WTC11 (cell line): ENCODE results near the gene GALNT9. TPM values are rescaled to one million over a fixed set of nuclear protein-coding genes. Genes with fewer than 3 reads are reported as not detected.

Experiments
- ATAC-seq: fragments of 200-7000 bp; cut with Tn5 transposase; 2 replicates; pipeline ENCODE4 v1.10.0; 2021; ENCODE audit warnings: mild to moderate bottlenecking, moderate library complexity
- CTCF ChIA-PET: fragments of 300-600 bp; sonication (Branson Sonifier 250); formaldehyde crosslinking; loops from one replicate; lab custom pipeline; 2021; ENCODE audit warnings: antibody characterized with exemption; lab: Charles Lee
- POLR2A ChIA-PET: fragments of 350-600 bp; sonication (Branson Sonifier 250); formaldehyde crosslinking; loops from one replicate; lab custom pipeline; 2021; ENCODE audit warnings: antibody characterized with exemption; lab: Charles Lee
- DNase-seq: peaks from one replicate; pipeline ENCODE4 v3.0.0; 2021; ENCODE audit warnings: low spot score
- H3K27ac Mint-ChIP-seq: 2 replicates; pipeline ENCODE4 v1.8.0; 2021; ENCODE audit warnings: mixed read lengths
- H3K27me3 Mint-ChIP-seq: 2 replicates; pipeline ENCODE4 v1.8.0; 2021; ENCODE audit warnings: low read depth, mild to moderate bottlenecking, moderate library complexity, mixed read lengths
- H3K36me3 Mint-ChIP-seq: 2 replicates; pipeline ENCODE4 v1.8.0; 2021; ENCODE audit warnings: mixed read lengths
- H3K4me1 Mint-ChIP-seq: 2 replicates; pipeline ENCODE4 v1.8.0; 2022; ENCODE audit warnings: mixed read lengths
- H3K4me3 Mint-ChIP-seq: 2 replicates; pipeline ENCODE4 v1.8.0; 2021; ENCODE audit warnings: mild to moderate bottlenecking, moderate library complexity, mixed read lengths
- H3K9me3 Mint-ChIP-seq: 2 replicates; pipeline ENCODE4 v1.8.0; 2021; ENCODE audit warnings: mixed read lengths
- ETV6 ChIP-seq: sonication (generic); formaldehyde crosslinking; IDR thresholded peaks from 2 replicates; pipeline ENCODE4 v1.8.1; 2022; ENCODE audit warnings: mild to moderate bottlenecking, missing genetic modification reagents
- HMGA2 ChIP-seq: fragments of 250-450 bp; sonication (Bioruptor Pico); IDR thresholded peaks from 2 replicates; pipeline ENCODE4 v1.4.0; 2021; ENCODE audit warnings: mild to moderate bottlenecking, moderate library complexity
- IRF2 ChIP-seq: sonication (generic); formaldehyde crosslinking; IDR thresholded peaks from 2 replicates; pipeline ENCODE4 v1.8.0; 2022; ENCODE audit warnings: low read depth, missing genetic modification reagents, borderline replicate concordance
- JAZF1 ChIP-seq: fragments of 250-450 bp; sonication (Bioruptor Pico); IDR thresholded peaks from 2 replicates; pipeline ENCODE4 v1.9.0; 2021; ENCODE audit warnings: moderate library complexity, mild to moderate bottlenecking, inconsistent platforms
- KAT7 ChIP-seq: sonication (generic); formaldehyde crosslinking; IDR thresholded peaks from 2 replicates; pipeline ENCODE4 v1.8.1; 2023; ENCODE audit warnings: missing genetic modification reagents, mild to moderate bottlenecking, borderline replicate concordance
- SMAD3 ChIP-seq: sonication (generic); formaldehyde crosslinking; IDR thresholded peaks from 2 replicates; pipeline ENCODE4 v1.8.0; 2022; ENCODE audit warnings: missing genetic modification reagents, mild to moderate bottlenecking, borderline replicate concordance
- SOX15 ChIP-seq: fragments of 250-450 bp; sonication (Bioruptor Pico); IDR thresholded peaks from 2 replicates; pipeline ENCODE4 v1.9.0; 2021; ENCODE audit warnings: mild to moderate bottlenecking
- TEAD4 ChIP-seq: sonication (generic); formaldehyde crosslinking; IDR thresholded peaks from 2 replicates; pipeline ENCODE4 v1.8.0; 2022; ENCODE audit warnings: mild to moderate bottlenecking, missing genetic modification reagents
- ZNF121 ChIP-seq: sonication (generic); formaldehyde crosslinking; IDR thresholded peaks from 2 replicates; pipeline ENCODE4 v1.8.0; 2023; ENCODE audit warnings: missing genetic modification reagents
- ZNF396 ChIP-seq: fragments of 250-450 bp; sonication (Bioruptor Pico); IDR thresholded peaks from 2 replicates; pipeline ENCODE4 v1.8.0; 2021; ENCODE audit warnings: mild to moderate bottlenecking, moderate library complexity, borderline replicate concordance
- total RNA-seq: library from RNA; stranded (reverse); gene quantifications from 3 replicates; pipeline ENCODE4 v1.2.3, GENCODE V29; 2021
- TF ChIP-seq, protein P1 (sequence below): fragments of 250-450 bp; sonication (Bioruptor Pico); IDR thresholded peaks from 2 replicates; pipeline ENCODE4 v1.9.0; 2021; ENCODE audit warnings: mild to moderate bottlenecking, borderline replicate concordance
- TF ChIP-seq, protein P2 (sequence below): sonication (generic); formaldehyde crosslinking; IDR thresholded peaks from 2 replicates; pipeline ENCODE4 v1.8.1; 2023; ENCODE audit warnings: mild to moderate bottlenecking, missing genetic modification reagents, borderline replicate concordance
- TF ChIP-seq, protein P3 (sequence below): sonication (generic); formaldehyde crosslinking; IDR thresholded peaks from 2 replicates; pipeline ENCODE4 v1.8.0; 2023; ENCODE audit warnings: mild to moderate bottlenecking, missing genetic modification reagents
- TF ChIP-seq, protein P4 (sequence below): sonication (generic); formaldehyde crosslinking; IDR thresholded peaks from 2 replicates; pipeline ENCODE4 v1.8.1; 2023; ENCODE audit warnings: mild to moderate bottlenecking, missing genetic modification reagents
- TF ChIP-seq, protein P5 (sequence below): sonication (generic); formaldehyde crosslinking; IDR thresholded peaks from 2 replicates; pipeline ENCODE4 v1.8.1; 2023; ENCODE audit warnings: mild to moderate bottlenecking, missing genetic modification reagents, moderate library complexity
- TF ChIP-seq, protein P6 (sequence below): fragments of 250-450 bp; sonication (Bioruptor Pico); conservative IDR thresholded peaks from 2 replicates; pipeline ENCODE4 v1.9.0; 2021; ENCODE audit warnings: mild to moderate bottlenecking
- TF ChIP-seq, protein P7 (sequence below): fragments of 250-450 bp; sonication (Bioruptor Pico); IDR thresholded peaks from 2 replicates; pipeline ENCODE4 v1.9.0; 2021; ENCODE audit warnings: moderate library complexity, mild to moderate bottlenecking, inconsistent platforms, borderline replicate concordance

Gene GALNT9
- total RNA-seq, 1 experiment from 2014 or later: 0.90 TPM

DNA sequence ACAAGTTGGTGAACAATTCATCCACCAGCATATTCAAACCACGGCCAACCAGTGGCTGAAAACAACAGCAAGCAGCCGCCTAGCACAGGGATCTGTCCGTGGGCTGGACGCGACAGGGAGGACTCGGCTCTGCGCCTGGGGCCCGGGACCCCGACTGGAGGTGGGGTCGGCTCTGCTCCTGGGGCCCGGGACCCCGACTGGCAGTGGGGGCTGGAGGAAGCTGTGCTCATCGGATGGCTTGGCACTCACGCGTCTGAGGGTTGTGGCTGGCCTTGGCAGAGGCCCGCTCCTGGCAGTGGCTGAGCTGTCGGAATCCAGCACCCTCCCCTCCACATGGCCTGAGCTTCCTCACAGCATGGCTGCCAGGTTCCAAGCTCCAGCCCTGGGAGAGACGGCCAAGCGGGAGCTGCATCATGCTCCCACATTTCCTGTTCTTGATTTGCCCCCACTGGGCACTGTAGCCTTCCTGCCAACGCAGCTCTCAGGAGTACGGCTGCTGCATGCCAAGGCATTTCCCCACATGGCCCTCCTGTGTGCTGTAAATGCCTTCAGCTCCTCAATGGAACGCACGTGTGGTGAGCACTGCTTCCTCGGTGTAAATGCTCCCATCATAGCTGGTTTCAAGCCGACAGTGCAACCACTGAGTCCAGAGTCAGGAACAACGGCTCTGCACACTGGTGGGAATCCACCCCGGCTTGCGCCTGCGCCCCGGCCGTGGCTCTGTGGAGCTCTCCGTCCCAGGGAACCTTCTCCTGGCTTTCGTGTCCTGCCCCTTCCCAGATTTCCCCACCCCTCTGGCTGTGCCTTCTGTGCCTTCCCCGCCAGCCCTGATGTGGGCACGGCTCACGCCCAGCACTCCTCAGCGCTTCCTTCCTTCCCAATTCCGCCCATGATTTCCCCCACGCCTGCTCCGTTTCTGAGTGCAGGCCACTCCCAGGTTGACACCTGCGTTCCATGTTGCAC, 7.3 kb upstream of the GALNT9 start:
- no peak for ATAC-seq
- Mint-ChIP-seq H3K4me1 (no peaks in the 10 kb centered on the region), H3K27me3 (peaks cover 71% of the 10 kb centered on the region), H3K4me3 (no peak overlapping the region)
- DNase-seq: no peak
- CTCF ChIA-PET: interaction anchor here (2.0 kb wide), 1 partner anchor 77 kb away, joined by 6 read pairs; no protein-coding TSS in a partner anchor
- TF ChIP-seq ETV6 (CRISPR knock-in tag): no peak
- TF ChIP-seq, protein P1, sequence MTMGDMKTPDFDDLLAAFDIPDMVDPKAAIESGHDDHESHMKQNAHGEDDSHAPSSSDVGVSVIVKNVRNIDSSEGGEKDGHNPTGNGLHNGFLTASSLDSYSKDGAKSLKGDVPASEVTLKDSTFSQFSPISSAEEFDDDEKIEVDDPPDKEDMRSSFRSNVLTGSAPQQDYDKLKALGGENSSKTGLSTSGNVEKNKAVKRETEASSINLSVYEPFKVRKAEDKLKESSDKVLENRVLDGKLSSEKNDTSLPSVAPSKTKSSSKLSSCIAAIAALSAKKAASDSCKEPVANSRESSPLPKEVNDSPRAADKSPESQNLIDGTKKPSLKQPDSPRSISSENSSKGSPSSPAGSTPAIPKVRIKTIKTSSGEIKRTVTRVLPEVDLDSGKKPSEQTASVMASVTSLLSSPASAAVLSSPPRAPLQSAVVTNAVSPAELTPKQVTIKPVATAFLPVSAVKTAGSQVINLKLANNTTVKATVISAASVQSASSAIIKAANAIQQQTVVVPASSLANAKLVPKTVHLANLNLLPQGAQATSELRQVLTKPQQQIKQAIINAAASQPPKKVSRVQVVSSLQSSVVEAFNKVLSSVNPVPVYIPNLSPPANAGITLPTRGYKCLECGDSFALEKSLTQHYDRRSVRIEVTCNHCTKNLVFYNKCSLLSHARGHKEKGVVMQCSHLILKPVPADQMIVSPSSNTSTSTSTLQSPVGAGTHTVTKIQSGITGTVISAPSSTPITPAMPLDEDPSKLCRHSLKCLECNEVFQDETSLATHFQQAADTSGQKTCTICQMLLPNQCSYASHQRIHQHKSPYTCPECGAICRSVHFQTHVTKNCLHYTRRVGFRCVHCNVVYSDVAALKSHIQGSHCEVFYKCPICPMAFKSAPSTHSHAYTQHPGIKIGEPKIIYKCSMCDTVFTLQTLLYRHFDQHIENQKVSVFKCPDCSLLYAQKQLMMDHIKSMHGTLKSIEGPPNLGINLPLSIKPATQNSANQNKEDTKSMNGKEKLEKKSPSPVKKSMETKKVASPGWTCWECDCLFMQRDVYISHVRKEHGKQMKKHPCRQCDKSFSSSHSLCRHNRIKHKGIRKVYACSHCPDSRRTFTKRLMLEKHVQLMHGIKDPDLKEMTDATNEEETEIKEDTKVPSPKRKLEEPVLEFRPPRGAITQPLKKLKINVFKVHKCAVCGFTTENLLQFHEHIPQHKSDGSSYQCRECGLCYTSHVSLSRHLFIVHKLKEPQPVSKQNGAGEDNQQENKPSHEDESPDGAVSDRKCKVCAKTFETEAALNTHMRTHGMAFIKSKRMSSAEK (CRISPR knock-in tag): no peak
- TF ChIP-seq, protein P2, sequence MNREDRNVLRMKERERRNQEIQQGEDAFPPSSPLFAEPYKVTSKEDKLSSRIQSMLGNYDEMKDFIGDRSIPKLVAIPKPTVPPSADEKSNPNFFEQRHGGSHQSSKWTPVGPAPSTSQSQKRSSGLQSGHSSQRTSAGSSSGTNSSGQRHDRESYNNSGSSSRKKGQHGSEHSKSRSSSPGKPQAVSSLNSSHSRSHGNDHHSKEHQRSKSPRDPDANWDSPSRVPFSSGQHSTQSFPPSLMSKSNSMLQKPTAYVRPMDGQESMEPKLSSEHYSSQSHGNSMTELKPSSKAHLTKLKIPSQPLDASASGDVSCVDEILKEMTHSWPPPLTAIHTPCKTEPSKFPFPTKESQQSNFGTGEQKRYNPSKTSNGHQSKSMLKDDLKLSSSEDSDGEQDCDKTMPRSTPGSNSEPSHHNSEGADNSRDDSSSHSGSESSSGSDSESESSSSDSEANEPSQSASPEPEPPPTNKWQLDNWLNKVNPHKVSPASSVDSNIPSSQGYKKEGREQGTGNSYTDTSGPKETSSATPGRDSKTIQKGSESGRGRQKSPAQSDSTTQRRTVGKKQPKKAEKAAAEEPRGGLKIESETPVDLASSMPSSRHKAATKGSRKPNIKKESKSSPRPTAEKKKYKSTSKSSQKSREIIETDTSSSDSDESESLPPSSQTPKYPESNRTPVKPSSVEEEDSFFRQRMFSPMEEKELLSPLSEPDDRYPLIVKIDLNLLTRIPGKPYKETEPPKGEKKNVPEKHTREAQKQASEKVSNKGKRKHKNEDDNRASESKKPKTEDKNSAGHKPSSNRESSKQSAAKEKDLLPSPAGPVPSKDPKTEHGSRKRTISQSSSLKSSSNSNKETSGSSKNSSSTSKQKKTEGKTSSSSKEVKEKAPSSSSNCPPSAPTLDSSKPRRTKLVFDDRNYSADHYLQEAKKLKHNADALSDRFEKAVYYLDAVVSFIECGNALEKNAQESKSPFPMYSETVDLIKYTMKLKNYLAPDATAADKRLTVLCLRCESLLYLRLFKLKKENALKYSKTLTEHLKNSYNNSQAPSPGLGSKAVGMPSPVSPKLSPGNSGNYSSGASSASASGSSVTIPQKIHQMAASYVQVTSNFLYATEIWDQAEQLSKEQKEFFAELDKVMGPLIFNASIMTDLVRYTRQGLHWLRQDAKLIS: no peak
- TF ChIP-seq SOX15 (CRISPR knock-in tag): no peak
- TF ChIP-seq, protein P3, sequence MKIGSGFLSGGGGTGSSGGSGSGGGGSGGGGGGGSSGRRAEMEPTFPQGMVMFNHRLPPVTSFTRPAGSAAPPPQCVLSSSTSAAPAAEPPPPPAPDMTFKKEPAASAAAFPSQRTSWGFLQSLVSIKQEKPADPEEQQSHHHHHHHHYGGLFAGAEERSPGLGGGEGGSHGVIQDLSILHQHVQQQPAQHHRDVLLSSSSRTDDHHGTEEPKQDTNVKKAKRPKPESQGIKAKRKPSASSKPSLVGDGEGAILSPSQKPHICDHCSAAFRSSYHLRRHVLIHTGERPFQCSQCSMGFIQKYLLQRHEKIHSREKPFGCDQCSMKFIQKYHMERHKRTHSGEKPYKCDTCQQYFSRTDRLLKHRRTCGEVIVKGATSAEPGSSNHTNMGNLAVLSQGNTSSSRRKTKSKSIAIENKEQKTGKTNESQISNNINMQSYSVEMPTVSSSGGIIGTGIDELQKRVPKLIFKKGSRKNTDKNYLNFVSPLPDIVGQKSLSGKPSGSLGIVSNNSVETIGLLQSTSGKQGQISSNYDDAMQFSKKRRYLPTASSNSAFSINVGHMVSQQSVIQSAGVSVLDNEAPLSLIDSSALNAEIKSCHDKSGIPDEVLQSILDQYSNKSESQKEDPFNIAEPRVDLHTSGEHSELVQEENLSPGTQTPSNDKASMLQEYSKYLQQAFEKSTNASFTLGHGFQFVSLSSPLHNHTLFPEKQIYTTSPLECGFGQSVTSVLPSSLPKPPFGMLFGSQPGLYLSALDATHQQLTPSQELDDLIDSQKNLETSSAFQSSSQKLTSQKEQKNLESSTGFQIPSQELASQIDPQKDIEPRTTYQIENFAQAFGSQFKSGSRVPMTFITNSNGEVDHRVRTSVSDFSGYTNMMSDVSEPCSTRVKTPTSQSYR (CRISPR knock-in tag): no peak
- TF ChIP-seq ZNF396: no peak
- TF ChIP-seq JAZF1 (CRISPR knock-in tag): no peak
- TF ChIP-seq, protein P4, sequence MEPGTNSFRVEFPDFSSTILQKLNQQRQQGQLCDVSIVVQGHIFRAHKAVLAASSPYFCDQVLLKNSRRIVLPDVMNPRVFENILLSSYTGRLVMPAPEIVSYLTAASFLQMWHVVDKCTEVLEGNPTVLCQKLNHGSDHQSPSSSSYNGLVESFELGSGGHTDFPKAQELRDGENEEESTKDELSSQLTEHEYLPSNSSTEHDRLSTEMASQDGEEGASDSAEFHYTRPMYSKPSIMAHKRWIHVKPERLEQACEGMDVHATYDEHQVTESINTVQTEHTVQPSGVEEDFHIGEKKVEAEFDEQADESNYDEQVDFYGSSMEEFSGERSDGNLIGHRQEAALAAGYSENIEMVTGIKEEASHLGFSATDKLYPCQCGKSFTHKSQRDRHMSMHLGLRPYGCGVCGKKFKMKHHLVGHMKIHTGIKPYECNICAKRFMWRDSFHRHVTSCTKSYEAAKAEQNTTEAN (CRISPR knock-in tag): no peak
- TF ChIP-seq ZNF121 (CRISPR knock-in tag): no peak
- TF ChIP-seq, protein P5, sequence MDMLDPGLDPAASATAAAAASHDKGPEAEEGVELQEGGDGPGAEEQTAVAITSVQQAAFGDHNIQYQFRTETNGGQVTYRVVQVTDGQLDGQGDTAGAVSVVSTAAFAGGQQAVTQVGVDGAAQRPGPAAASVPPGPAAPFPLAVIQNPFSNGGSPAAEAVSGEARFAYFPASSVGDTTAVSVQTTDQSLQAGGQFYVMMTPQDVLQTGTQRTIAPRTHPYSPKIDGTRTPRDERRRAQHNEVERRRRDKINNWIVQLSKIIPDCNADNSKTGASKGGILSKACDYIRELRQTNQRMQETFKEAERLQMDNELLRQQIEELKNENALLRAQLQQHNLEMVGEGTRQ (CRISPR knock-in tag): no peak
- TF ChIP-seq, protein P6, sequence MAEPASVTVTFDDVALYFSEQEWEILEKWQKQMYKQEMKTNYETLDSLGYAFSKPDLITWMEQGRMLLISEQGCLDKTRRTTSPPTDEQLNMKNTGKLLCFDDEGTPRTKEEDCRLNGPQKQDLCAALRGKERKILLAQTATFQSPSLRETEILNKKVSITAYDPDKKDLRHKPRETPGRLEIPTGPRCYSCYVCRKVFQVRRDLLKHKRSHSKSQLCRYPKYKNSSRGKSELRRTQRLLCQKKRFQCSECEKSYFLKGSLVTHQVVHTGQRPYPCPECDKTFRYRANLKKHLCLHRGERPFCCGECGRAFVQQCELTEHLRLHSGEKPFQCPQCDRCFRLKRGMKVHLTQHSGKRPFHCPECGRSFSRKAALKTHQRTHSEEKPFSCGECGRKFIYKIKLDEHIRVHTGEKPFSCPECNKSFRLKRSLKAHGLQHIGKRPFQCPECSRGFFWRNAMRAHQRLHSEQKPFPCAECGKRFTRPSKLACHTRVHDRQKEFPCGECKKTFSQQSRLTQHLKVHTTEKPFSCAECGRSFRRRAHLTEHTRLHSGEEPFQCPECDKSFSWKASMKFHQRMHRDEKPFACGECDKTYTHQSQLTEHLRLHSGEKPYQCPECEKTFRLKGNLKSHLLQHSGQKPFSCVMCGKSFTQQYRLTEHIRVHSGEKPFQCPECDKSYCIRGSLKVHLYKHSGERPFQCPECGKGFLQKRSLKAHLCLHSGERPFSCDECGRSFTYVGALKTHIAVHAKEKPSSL (CRISPR knock-in tag): no peak
- TF ChIP-seq SMAD3 (CRISPR knock-in tag): no peak
- TF ChIP-seq, protein P7, sequence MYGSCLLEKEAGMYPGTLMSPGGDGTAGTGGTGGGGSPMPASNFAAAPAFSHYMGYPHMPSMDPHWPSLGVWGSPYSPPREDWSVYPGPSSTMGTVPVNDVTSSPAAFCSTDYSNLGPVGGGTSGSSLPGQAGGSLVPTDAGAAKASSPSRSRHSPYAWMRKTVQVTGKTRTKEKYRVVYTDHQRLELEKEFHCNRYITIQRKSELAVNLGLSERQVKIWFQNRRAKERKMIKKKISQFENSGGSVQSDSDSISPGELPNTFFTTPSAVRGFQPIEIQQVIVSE (CRISPR knock-in tag): no peak
- no peak for TF ChIP-seq HMGA2 (CRISPR knock-in tag)
- no peak for TF ChIP-seq KAT7 (CRISPR knock-in tag)
- no peak for TF ChIP-seq IRF2 (CRISPR knock-in tag)
- TF ChIP-seq TEAD4 (CRISPR knock-in tag): no peak
- TF ChIP-seq, all 79 proteins: peak for 0
- H3K27ac Mint-ChIP-seq: no peak overlapping the region
- POLR2A ChIA-PET: no interaction called here
- peaks cover 4% of the 10 kb centered on the region for H3K9me3 Mint-ChIP-seq
- no peaks in the 10 kb centered on the region for H3K36me3 Mint-ChIP-seq
